HL-60/S4 (cell line): ENCODE data around the gene TM7SF2.

Source experiments
- in situ Hi-C: fragments of 300-500 bp; cut with MboI; formaldehyde crosslinking; loops from 2 replicates; pipeline ENCODE4 v1.14.3; 2022; ENCODE audit warnings: low sequenced_read_pairs

Gene TM7SF2

DNA sequence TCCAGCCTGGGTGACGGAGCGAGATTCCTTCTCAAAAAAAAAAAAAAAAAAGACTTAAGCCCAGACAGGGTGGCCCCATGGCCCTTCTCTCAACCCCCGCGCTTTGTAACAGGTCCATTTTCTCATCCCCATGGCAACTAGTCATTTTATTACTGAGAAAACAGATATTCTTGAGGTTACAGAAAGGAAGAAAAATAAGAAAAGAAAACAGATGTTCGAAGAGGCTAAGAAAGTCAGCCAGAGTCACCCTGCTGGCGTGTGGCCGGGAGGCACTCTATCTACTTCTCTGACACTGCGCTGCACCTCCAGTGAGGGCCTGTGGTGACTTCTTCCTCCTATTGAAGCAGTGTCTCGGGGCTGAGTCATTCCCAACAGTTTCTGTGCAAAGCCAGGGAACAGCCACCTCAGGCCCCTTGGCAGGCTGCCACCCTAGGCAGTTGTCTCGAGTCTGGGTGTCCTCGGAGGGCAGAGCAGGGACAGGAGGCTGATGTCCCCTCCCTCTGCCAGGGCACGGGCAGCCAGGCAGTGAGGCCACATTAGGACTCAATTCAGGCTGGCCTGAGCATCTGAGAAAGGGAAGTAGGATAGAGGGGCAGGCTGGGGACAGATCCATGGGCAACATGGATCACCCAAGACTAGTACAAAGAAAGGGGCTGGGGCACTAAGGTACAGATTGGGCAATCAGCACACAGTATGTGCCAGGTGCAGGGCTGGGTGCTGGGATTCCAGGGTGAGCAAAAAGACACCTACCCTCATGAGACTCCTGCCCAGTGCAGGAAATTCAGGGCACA is 39.0 kb downstream of the TM7SF2 start:
- in situ Hi-C loops = no loop called here

GRCh38 chr11:65151331-65151899 is 39.7 kb downstream of the TM7SF2 start:
- in situ Hi-C loops = no loop called here

GRCh38 chr11:65152122-65152521 is 40.5 kb downstream of the TM7SF2 start:
- in situ Hi-C loops = no loop called here

GRCh38 chr11:65156256-65156655 is 44.6 kb downstream of the TM7SF2 start:
- in situ Hi-C loops = no loop called here

GRCh38 chr11:65156926-65157325 is 45.3 kb downstream of the TM7SF2 start:
- in situ Hi-C loops = no loop called here

DNA sequence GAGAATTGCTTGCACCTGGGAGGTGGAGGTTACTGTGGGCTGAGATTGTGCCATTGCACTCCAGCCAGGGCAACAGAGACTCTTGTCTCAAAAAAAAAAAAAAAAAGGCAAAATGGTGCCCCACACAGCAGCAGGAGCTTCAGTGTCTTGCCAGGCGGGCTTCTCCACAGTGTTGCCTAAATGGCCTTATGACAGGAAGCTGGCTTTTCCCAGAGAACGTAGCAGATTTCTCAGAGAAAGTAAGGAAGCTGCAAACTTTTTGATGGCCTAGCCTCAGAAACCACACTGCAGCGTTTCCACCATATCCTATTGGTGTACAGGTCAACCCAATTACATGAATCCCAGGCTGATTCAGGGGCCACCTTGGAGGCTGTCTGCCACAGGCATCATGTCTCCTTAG is 45.7 kb downstream of the TM7SF2 start:
- in situ Hi-C loops = no loop called here

DNA sequence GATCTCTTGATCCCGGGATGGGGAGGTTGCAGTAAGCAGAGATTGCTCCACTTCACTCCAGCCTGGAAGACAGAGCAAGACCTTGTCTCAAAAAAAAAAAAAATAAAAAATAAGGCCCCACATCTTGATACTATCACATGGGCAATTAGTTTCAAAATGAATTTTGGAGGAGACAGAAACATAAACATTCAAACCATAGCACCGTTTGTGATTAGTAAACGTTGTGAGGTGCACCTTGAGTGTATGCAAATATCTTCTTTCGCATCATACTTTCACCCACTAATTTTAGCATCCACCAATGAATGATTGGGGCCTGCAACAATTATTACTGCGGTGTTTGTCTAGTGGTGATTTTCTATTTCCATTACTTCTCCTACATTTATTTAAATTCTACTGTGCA is 47.3 kb downstream of the TM7SF2 start:
- in situ Hi-C loops = no loop called here

DNA sequence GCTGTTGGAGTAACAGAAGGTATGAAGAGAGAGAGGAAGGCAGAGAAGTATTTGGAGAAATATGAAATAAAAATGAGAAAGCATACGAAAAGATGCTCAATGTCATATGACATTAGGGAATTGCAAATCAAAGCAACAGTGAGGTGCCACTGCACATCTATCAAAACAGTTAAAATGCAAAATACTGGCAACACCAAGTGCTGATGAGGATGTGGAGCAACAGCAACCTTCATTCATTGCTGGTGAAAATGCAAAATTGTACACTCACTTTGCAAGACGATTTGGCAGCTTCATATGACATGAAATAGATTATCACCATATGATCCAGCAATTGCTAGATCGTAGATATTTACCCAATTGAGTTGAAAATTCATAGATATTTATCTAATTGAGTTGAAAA is 49.0 kb downstream of the TM7SF2 start:
- in situ Hi-C loops = no loop called here

- in situ Hi-C loops = no loop called here
Observed at GRCh38 chr11:65163684-65164083, 52.0 kb downstream of the TM7SF2 start.
